Urothelium cell line (cell line): ENCODE measurements around the gene EPHA8.

Source experiments
- DNase-seq: peaks from one replicate; pipeline ENCODE4 v3.0.0; 2011; ENCODE audit warnings: low spot score, mixed read lengths
- FAIRE-seq: peaks from 2 replicates; lab custom pipeline; 2011; peaks lifted over from hg19 to GRCh38; lab: Jason Lieb, UNC

EPHA8 gene

GRCh38 chr1:22562584-22563583 is at the start of gene EPHA8:
EPHA8 (plus strand) TSS chr1:22563489; CDS start chr1:22563636, 147 bp downstream.
- peak; percentile 44 for DNase-seq
- FAIRE-seq: no peak

- FAIRE-seq: peak; percentile 86
Measured at GRCh38 chr1:22516906-22517571, 46.2 kb upstream of the EPHA8 start.

GRCh38 chr1:22517956-22518355 is 45.3 kb upstream of the EPHA8 start:
- DNase-seq (no peak), FAIRE-seq (no peak)

More at GRCh38 chr1:22516906-22517571, 46.2 kb upstream of the EPHA8 start:
- no peak for DNase-seq

DNA sequence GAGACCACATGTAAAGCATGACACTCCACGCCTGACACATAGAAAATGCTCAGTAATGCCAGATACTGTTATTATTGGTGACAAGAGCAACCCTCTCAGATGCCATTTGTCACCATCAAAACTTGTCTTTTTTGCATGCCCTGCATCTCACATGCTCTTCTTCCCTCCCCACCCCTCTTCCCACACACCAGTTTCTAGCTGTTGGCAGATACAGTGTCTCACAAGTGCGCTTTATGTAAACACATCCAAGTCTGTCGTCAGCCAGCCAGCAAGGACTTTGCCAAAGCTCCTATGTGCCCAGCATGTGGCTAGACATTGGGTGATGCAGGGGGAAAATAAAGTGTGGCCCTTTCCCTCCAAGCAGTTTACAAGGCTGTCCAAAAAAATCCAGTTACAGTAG is 44.9 kb upstream of the EPHA8 start:
- FAIRE-seq: no peak
- DNase-seq: no peak

GRCh38 chr1:22520871-22521270 is 42.4 kb upstream of the EPHA8 start:
- FAIRE-seq: no peak
- no peak for DNase-seq

DNA sequence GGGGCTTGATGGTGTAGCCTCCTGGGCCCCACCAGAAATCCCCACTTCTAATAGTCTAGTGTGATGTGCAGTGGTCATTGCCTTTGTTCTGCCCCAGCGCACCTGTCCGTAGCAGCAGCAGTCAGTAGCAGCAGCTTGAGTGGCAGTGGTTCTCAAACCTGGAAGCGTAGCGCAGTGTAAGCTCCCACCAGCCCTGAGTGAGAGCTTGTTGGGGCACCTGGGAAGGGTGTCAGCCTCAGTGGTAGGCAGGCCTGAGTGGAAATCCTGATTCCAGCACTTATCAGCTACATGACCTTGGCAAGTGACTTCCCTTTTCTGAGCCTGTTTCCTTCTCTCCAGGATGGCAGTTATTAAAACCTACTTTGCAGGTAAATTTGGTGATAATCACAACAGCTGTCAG is 41.6 kb upstream of the EPHA8 start:
- DNase-seq: no peak
- no peak for FAIRE-seq

GRCh38 chr1:22522221-22522743 is 41.0 kb upstream of the EPHA8 start:
- FAIRE-seq (no peak), DNase-seq (no peak)

- DNase-seq: no peak
- FAIRE-seq: no peak
Measured at GRCh38 chr1:22524481-22524880, 38.8 kb upstream of the EPHA8 start.

DNA sequence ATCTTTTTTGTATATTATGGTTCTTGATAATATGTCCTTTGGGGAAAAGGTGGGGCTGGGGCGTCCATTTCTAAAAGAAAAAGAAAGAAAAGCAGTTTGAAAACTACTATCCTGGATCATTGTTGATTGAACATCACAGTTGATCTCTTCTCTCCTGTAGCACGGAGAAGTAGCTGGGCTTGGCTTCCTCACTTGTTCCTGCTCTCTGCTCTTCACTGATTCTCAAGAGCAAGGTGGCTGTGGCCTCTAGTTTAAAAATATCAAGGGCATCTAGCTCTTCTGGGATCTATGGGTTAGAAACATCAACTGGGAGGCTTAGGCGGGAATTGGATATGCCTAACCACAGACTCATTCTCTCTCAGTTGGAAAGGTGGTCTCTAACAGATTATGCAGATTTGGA is 38.1 kb upstream of the EPHA8 start:
- no peak for FAIRE-seq
- DNase-seq: no peak

DNA sequence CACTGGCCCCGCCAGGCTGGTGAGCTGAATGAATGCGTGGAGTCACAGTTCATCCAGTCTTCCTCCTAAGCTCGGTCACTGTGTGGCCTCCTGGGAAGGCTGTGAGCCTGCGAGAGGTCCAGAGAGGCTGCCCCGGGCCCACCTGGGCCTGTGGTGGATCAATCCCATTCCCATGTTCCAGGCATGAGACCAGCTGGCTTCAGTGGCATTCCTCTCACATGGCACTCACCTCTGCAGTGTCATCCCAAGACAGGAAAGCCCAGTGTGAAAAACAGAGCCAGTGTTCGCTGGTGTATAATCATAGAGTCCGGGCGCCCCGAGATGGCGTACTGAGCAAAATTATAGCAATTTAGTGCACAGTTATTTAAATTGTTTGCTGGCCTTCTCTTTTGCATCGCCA is 37.6 kb upstream of the EPHA8 start:
- no peak for DNase-seq
- FAIRE-seq: no peak

- DNase-seq: no peak
- no peak for FAIRE-seq
Measured at GRCh38 chr1:22526098-22526497, 37.2 kb upstream of the EPHA8 start.

DNA sequence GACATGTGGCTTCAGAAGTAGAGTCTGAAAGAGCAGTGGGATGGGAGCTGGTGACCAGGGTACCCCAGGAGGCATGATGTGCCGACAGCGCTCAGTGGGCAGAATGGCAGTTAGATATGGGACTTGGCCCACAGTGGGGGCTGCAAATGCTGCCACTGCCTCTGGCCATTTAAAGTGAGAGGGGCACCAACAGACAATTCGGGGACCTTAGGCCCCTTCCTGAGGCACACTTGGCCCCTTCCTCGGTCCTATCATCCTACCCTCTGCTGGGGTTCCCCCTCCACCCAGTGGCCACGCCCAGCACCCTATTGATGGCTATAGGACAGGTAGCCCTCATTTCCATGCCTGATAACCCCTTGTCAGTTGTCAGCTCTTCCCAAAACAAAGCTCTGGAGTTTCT is 36.6 kb upstream of the EPHA8 start:
- FAIRE-seq (no peak), DNase-seq (no peak)

- no peak for DNase-seq
- FAIRE-seq: no peak
Measured at GRCh38 chr1:22527122-22527521, 36.2 kb upstream of the EPHA8 start.

DNA sequence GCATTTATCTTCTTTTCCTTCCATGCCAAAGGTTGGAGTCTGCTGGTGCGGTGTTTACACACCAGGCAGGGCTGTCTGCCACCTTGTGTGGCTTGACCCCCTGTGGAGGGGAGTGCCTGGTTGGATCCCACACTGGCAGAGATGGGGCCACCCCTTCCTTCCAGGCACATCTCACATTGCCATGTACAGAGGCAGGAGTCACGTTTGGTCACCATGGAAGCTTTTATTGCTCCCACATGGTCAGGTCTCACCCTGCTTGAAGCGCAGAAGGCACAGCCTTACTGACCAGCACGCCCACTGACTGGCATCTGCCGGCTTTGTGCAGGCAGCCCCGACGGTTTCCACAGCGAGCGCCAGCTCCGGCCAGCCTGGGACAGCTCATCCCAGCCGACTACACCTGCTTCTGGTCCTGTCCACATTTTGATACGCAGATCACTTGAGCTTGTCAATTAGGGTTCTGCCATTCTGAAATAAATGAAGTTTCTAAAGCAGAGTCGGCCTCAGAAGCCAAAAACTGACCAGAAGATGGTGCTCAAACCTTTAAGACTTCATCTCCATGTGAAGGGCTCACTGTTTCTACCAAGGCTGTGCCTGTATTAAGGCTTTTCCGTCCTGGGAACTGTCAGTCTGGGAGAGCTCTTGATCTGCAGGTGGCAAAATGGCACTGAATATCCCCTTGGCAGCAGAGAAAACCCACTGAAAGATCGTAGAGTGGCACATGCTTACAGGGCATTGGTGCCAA is 35.6 kb upstream of the EPHA8 start:
- no peak for DNase-seq
- FAIRE-seq: no peak

- DNase-seq: no peak
- FAIRE-seq: no peak
Measured at GRCh38 chr1:22528451-22528850, 34.8 kb upstream of the EPHA8 start.

- FAIRE-seq: no peak
Measured at GRCh38 chr1:22529901-22530621, 33.2 kb upstream of the EPHA8 start.

GRCh38 chr1:22530715-22531114 is 32.6 kb upstream of the EPHA8 start:
- DNase-seq (no peak), FAIRE-seq (no peak)

More at GRCh38 chr1:22529901-22530621, 33.2 kb upstream of the EPHA8 start:
- no peak for DNase-seq

DNA sequence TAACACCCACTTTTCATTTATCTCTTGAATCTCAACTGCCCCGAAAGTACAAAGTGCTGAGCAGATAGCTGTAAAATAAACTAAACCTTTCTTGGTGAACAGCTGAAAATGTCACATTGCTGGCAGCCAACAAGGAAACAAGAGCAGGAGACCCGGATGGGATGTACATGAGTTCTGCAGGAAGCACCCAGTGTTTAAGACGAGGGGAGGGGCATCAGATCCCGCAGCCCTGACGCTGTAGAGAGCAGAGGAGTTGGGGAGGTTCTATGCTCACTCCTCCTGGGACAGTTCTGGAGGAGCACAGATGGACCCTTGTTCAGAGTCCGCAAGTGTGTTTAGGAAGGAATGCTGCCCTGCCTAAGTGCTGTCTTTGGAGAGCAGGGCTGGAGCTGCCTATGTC is 32.0 kb upstream of the EPHA8 start:
- FAIRE-seq: no peak
- DNase-seq: no peak

DNA sequence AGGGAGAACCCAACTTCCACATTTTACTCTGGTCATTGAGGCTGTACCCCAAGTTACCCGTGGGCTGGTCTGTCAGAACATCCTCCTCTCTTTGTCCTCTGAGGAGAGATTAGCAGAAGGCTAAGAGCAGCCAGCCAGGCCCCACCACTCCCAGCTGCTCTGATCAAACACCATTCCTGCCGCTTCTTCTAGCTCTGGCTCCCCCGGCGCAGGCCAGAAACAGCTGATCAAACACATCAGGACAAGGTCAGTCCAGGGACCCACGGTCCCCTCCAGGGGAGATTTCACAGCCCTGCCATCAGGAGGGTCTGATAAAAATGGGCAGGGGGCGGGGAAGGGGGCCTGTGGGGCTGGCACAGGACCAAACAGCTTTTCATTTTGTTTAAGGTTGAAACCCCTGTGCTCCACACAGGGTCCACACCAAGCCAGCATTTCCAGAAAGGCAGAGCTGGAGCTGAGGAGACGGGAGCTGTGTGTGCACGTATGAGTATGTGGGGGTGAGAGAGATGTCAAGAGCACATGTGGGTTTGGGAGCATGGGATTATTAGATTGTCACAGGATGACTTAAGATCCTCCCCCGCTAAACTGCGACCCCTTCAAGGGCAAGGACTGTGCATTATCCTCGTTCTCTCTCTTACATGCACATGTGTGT is 29.9 kb upstream of the EPHA8 start:
- DNase-seq: no peak
- no peak for FAIRE-seq

DNA sequence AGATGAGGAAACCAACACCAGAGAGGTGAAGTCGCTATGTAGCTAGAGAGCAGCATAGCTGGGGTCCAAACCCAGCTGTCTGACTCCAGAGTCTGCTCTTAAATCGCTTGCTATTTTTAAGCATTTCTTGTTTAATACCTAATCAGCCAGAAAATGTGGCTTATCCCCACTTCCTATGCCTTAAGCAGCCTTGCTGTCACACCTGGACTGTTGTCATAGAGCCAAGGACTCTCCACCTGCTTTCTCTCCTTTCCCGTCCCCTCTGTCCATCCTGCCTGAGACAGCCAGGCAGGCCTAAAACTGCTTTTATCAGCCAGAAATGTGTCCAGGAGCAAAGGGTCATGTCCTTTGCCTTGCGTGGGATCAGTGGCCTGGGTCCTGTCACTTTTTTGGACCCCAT is 28.3 kb upstream of the EPHA8 start:
- DNase-seq (no peak), FAIRE-seq (no peak)
